ENCODE measurements around the gene LPAR5. TPM values are rescaled to one million over a fixed set of nuclear protein-coding genes. Genes with fewer than 3 reads are reported as not detected.

Gene LPAR5
- total and polyA plus RNA-seq, 2 of the 13 experiments (the other 11 are each of a cell fraction or from before 2014, with no cell fraction given): 0.09 to 0.32 TPM

GRCh38 chr12:6635856-6636531 is at the start of gene LPAR5 (continued):
- TF ChIP-seq ASH2L (IDR thresholded peaks at IDR 0.05; ENCODE audit: insufficient read length, low read depth, low read length) (no peak), FOXP1 (IDR thresholded peaks at IDR 0.05) (no peak), FOXP1 (CRISPR knock-in tag; IDR thresholded peaks at IDR 0.05) (no peak), ZBTB34 (CRISPR knock-in tag; IDR thresholded peaks at IDR 0.05) (no peak), MLX (CRISPR knock-in tag; IDR thresholded peaks at IDR 0.05) (no peak), ZNF224 (CRISPR knock-in tag; IDR thresholded peaks at IDR 0.05) (no peak), HNF4A (CRISPR knock-in tag; IDR thresholded peaks at IDR 0.05) (no peak), ZNF543 (CRISPR knock-in tag; IDR thresholded peaks at IDR 0.05) (no peak), ZEB1 (IDR thresholded peaks at IDR 0.05; ENCODE audit: insufficient replicate concordance, low read depth) (no peak), ZNF768 (CRISPR knock-in tag; IDR thresholded peaks at IDR 0.05) (peak; percentile 45; the same call in 1 of the 2 replicates), SIN3A (IDR thresholded peaks at IDR 0.05; ENCODE audit: borderline replicate concordance, low read depth, low read length) (no peak), SMAD9 (CRISPR knock-in tag; IDR thresholded peaks at IDR 0.05) (no peak), SRSF4 (IDR thresholded peaks at IDR 0.05; ENCODE audit: low read depth, low read length, poor library complexity, severe bottlenecking) (no peak), ZNF263 (CRISPR knock-in tag; IDR thresholded peaks at IDR 0.05) (peak; percentile 51; the same call in 1 of the 2 replicates), ZNF292 (CRISPR knock-in tag; IDR thresholded peaks at IDR 0.05; ENCODE audit: borderline replicate concordance, low read depth) (no peak), HNRNPL (IDR thresholded peaks at IDR 0.05; ENCODE audit: low read depth, low read length) (no peak), ZBTB46 (CRISPR knock-in tag; IDR thresholded peaks at IDR 0.05; ENCODE audit: borderline replicate concordance) (no peak), NR0B2 (CRISPR knock-in tag; IDR thresholded peaks at IDR 0.05) (no peak)

Data from HepG2 (cell line).